ENCODE measurements around the gene SBF2. TPM values are rescaled to one million over a fixed set of nuclear protein-coding genes. Genes with fewer than 3 reads are reported as not detected.
A peak's percentile ranks its signal among the peaks of the same experiment; 100 is the strongest.

SBF2 gene
- total and polyA plus RNA-seq, 10 donors, result 3.6 to 70.9 (median 57.1) TPM

DNA sequence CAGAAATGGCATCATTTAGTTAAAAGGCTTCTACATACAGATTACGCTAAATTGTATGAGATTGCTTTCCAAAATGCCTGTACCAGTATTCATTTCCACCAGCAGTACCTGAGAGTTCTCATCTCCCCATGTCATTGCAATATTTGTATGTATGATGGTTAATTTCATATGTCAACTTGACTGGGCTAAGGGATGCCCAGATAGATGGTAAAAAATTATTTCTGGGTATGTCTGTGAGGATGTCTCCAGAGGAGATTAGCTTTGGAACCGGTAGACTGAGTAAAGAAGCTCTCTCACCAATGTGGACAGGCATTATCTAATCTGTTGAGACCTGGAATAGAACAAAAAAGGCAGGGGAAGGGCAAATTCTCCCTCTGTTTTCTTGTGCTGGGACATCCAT lies 17.8 kb upstream of the SBF2 start:
- Histone ChIP-seq H3K36me3 (peaks cover 0 to under 1% (median 0%) of the 10 kb centered on the region in 6 donors), H3K27ac (no peak overlapping the region), H3K4me3 (no peak overlapping the region), H3K27me3 (replicated peaks in 1 of 7) (peaks cover 0 to 11% (median 6%) of the 10 kb centered on the region in 7 donors), H3K4me1 (peaks cover 10 to 37% (median 19%) of the 10 kb centered on the region in 6 donors), H3K9me3 (no peaks in the 10 kb centered on the region)
- WGBS, 5 donors, result 88 to 98% (median 94%) methylated on average over 2 of the region's 2 CpGs
- intact Hi-C loops (cut with DNase I; ENCODE audit: low total_unique reads), result loop anchor here (5.0 kb wide), 1 partner anchor 550 kb away; no protein-coding TSS in a partner anchor
- no peak for DNase-seq
- TF ChIP-seq POLR2AphosphoS5 (IDR thresholded peaks at IDR 0.05), result no peak
- TF ChIP-seq, protein P1, sequence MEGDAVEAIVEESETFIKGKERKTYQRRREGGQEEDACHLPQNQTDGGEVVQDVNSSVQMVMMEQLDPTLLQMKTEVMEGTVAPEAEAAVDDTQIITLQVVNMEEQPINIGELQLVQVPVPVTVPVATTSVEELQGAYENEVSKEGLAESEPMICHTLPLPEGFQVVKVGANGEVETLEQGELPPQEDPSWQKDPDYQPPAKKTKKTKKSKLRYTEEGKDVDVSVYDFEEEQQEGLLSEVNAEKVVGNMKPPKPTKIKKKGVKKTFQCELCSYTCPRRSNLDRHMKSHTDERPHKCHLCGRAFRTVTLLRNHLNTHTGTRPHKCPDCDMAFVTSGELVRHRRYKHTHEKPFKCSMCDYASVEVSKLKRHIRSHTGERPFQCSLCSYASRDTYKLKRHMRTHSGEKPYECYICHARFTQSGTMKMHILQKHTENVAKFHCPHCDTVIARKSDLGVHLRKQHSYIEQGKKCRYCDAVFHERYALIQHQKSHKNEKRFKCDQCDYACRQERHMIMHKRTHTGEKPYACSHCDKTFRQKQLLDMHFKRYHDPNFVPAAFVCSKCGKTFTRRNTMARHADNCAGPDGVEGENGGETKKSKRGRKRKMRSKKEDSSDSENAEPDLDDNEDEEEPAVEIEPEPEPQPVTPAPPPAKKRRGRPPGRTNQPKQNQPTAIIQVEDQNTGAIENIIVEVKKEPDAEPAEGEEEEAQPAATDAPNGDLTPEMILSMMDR (IDR thresholded peaks at IDR 0.05 in 8 of 11, conservative IDR thresholded peaks at IDR 0.05 in 3 of 11), result no peak
- no peak for TF ChIP-seq POLR2A (IDR thresholded peaks at IDR 0.05)

DNA sequence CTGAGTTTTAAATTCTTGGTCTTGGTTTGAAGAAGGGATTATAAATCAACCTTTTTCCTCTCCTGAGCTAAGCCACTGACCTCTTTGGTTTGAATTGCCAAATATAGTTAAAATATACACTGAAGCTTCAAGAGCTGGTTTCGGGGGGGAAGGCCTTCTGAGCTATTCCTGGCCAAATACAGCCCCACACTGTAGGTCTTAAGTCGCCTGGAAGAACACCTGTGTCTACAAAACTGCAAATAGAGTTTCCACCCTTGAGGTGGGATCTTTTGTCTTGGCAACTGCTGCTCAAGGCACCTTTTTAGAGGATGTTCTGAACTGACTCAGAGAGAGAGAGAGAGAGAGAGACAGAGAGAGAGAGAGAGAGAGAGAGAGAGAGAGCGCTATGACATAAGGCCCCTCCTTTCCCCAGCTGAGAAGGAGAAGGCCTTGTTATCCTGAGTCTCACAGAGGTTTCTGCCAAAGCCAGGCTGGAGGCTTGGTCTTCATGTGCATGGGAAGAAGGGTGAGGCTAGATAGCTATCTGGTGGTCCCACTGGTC lies 16.4 kb upstream of the SBF2 start:
- peak in 1 of 3 donors; percentile 4 for TF ChIP-seq POLR2AphosphoS5 (IDR thresholded peaks at IDR 0.05)
- TF ChIP-seq, protein P1 (IDR thresholded peaks at IDR 0.05 in 8 of 11, conservative IDR thresholded peaks at IDR 0.05 in 3 of 11), result no peak
- intact Hi-C loops (cut with DNase I; ENCODE audit: low total_unique reads), result loop anchor here (5.0 kb wide), 1 partner anchor 548 kb away; no protein-coding TSS in a partner anchor
- Histone ChIP-seq H3K27me3 (replicated peaks in 1 of 7) (peaks cover 0 to 25% (median 17%) of the 10 kb centered on the region in 7 donors), H3K27ac (no peak overlapping the region), H3K4me3 (no peak overlapping the region), H3K9me3 (no peaks in the 10 kb centered on the region), H3K4me1 (peaks cover 17 to 51% (median 34%) of the 10 kb centered on the region in 6 donors), H3K36me3 (peaks cover 0 to 9% (median 0%) of the 10 kb centered on the region in 6 donors)
- WGBS, 5 donors, result 76 to 92% (median 85%) methylated on average over 3 of the region's 3 CpGs
- DNase-seq, result no peak

DNA sequence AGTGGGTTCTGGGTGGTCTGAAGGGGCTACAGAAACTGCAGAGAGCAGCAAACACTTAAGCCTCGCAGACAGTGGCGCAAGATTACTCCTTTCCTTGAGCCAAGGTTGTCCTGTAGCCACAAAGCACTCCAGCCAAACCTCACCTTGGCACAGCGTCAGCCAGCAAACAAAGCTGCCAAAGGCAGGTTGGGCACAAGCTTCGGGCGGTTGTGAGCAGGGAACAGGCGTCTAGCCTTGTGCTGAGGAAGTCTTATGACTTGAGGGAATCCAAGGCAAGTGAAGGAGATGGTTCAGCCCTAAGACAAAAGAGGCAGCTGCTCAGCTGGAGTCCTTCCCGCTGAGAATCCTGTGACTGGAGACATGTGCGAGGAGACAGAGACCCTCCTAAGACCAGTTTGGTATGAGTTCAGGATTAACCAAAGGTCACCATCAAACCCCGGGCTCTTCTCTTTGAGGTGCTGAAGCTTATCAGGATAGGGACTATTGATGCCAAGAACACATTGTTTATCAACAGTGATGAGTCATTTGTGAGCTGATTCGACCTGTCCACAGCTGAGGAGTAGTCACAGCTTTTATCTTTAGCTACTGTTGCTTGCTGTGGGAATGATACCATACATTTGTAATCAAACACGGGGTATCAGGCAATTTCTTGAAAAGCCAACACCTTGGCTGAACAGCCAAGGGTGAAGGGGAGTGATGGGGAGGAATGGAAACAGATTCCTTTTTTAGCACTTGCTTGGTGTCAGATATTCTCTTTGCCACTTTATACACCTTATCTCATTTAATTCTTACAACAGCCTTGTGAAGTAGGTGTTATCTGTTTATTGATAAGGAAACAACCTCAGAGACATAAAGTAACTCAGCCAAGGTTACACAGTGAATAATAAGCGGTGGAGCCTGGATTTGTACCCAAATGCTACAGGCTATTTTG lies 15.4 kb upstream of the SBF2 start:
- TF ChIP-seq POLR2A (IDR thresholded peaks at IDR 0.05) (no peak), POLR2AphosphoS5 (IDR thresholded peaks at IDR 0.05) (peak in 1 of 3 donors; percentile 73)
- TF ChIP-seq, protein P1 (IDR thresholded peaks at IDR 0.05 in 8 of 11, conservative IDR thresholded peaks at IDR 0.05 in 3 of 11), result no peak
- WGBS, 5 donors, result 71 to 83% (median 74%) methylated on average over 12 of the region's 12 CpGs
- intact Hi-C loops (cut with DNase I; ENCODE audit: low total_unique reads), result loop anchor here (5.0 kb wide), 2 partner anchors 102 to 547 kb away; no protein-coding TSS in a partner anchor
- H3K9me3 ChIP-seq, result no peaks in the 10 kb centered on the region
- peaks cover 17 to 52% (median 41%) of the 10 kb centered on the region in 6 donors for H3K4me1 ChIP-seq
- peaks cover 0 to 35% (median 17%) of the 10 kb centered on the region in 7 donors for H3K27me3 ChIP-seq (replicated peaks in 1 of 7)
- H3K27ac ChIP-seq, result no peak overlapping the region
- no peak overlapping the region for H3K4me3 ChIP-seq
- DNase-seq, result peak; percentile 75
- peaks cover 0 to 9% (median 0%) of the 10 kb centered on the region in 6 donors for H3K36me3 ChIP-seq

All from spleen (tissue), 11 donors.